Measurements from ENCODE around the gene RIMBP2.

RIMBP2 gene

GRCh38 chr12:130478786-130479185, 237.3 kb downstream of the RIMBP2 start:
- no peak for DNase-seq

DNA sequence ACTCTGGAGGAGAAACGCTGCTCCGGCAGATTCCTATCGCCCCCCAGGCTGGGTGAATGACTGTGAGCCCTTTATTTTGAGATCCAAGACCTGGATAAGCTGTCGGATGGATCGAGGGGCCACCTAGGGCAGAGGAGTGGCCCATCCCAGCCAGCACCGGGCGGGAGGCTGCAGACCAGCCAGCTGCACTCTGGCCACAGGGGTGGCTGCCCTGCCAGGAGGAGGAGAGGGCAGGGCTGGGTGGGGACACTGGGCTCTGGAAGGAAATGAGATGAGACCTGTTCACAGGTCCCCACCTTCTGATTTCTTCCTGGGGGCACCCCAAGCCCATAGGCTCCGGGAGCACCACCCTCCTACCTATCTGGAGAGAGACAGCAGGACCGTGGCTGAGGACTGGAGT, 238.4 kb downstream of the RIMBP2 start:
- DNase-seq, result no peak

DNA sequence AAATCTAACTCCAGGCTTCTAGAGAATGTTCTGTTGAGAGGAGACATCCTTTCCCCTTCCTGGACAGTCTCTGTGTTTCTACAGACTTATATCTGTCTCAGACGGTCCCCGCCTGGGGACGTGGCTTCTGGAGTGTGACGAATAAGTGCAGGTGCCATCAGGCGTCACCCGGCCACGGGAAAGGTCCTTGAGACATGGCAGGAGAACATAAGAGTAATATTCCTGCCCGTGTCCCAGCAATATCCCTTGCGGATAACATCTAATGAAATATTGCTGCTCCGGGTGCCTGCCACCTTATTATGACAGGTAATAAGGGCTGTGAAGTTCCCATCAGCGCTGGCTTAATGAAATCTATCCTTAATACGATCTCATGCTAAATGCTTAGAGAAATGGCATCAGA, 238.8 kb downstream of the RIMBP2 start:
- DNase-seq, result no peak

DNA sequence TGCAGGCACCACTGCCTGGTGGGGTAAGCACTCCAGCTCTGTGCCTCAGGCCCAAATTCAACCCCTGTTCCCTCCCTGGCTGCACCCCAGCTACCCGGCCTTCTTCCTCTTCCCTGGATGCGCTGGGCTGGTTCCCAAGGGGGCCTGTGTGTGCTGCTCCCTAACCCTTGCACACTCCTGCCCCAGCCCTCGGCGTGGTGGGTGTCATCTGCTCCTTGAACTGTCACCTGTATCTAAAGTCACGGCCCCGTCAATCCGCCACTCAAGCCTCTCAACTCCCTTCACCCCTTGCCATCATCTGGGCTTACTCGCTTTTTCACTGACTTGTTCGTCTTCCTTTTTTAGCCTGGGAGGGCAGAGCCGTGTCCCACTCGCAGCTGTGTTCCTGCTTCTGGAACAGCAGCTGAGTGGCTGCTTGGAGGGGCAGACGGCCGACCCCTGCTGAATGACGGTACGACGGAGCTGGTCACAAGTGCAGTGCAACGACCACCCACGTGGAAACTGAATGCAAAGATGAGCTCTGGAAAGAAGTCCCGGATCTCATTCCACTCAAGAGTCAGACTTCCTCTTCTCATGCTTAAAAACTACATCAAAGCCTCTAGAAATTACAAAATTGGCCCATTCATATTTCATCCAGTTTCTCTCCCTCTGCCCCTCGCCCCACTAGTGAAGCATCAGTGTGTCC, 239.5 kb downstream of the RIMBP2 start:
- DNase-seq, result no peak

- no peak for DNase-seq
These were observed 241.4 kb downstream of the RIMBP2 start for GRCh38 chr12:130474599-130475269.

GRCh38 chr12:130473266-130473665, 242.8 kb downstream of the RIMBP2 start:
- DNase-seq, result no peak

- DNase-seq, result no peak
These were observed 245.1 kb downstream of the RIMBP2 start for GRCh38 chr12:130470969-130471368.

DNA sequence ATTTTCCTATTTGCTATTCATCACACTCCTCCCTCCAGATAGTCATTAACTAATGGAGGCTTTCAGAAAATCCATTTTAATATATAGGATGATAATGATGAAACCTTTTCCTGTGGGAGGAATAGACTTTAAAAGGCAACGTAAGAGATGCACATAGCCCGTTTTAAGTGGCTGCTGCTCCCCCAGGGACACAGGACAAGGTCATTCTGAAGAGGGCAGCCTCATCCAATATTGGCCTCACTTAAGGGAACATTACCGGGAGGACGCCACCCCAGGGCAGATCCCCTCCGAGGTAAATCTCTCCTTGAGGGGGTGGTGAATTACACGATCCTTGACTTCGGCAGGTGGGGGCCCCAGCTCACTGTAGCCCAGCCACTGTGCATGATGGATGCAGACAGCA, 246.5 kb downstream of the RIMBP2 start:
- no peak for DNase-seq

DNA sequence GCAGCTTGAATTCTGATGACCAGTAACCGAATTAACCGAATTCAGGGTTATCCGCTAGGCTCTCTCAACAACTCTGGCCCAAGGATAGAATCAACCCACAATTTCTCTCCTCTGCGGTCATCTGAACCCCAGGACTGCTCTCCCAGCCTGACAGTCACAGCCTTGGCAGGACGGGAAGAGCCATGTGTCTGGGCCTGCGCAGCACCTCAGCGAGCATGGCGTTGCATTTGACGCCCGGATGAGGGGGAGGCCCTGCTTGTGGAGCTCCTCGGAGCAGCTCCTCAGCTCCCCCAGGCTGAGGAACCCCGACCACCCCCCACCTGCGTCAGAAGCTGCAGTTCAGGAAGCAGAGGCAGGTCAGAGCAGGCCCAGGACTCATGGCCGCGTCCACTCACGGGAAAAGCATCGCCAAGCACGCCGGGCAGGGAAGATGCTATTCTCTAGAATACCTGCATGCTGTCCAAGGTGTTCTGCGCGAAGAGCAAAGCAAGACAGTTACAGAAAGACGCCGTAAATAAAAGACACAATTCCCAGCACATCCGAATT, 247.3 kb downstream of the RIMBP2 start:
- DNase-seq, result no peak

DNA sequence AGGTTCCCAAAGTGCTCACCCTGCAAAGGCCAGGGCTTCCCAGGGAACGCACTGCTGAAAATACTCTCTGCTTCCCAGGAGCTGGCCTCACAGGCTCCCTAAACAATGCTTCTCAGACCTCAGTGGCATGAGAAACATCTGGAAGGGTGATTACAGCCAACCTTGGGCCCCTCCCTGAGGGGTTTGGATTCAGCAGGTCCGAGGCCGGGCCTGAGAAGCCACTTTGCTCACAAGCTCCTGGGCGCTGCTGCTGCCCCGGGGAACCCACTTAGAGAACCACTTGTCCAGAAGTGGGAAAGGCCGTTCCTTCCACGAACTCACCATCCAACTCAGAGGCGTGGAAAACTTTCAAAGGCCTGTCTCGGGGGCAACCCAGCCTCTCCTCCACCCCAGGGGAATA, 247.9 kb downstream of the RIMBP2 start:
- DNase-seq, result no peak

DNA sequence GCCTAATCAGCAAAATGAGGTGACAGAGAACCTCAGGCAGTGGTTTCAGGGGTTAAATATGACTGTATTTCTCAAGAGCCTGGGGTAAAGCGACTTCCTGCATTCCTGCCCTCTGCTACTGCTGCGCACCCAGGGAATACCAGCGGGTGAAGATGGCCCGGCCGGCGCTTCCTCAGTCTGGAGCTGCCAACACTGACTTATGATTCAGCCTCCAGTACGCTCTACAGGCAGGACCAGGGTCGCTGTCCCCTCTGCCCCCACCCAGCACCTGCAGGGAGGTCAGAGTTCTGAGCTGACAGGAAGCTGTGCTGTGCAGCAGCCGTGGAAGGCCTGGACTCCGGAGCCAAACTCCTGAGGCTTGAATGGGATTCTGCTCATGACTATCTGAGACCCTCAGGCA, 250.5 kb downstream of the RIMBP2 start:
- no peak for DNase-seq

GRCh38 chr12:130465046-130465445, 251.1 kb downstream of the RIMBP2 start:
- no peak for DNase-seq

DNA sequence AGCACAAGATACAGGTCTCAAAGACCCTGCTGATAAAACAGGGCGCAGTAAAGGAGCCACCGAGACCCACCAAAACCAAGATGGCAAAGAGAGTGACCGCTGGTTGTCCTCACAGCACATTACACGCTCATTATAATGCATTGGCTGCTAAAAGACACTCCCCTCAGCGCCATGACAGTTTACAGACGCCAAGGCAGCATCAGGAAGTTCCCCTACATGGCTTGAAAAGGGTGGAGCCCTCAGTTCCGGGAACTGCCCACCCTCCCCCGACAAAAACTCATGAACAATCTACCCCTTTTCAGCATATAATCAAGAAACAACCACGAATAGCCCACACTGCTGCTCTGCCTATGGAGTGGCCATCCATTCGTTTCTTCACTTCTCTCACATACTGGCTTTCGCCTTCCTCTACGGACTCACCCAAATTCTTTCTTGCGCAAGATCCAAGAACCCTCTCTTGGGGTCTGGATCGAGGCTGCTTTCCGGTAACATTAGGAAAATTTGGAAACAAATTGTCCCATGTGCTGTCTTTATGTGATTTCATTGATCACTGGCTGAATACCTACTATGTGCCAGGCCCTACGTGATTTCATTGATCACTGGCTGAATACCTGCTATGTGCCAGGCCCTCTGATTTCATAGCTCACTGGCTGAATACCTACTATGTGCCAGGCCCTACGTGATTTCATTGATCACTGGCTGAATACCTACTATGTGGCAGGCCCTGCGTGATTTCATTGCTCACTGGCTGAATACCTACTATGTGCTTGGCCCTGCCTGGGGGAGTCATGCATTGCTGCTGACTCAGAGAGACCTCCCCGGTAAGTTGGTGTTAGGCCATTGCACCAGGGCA, 252.1 kb downstream of the RIMBP2 start:
- no peak for DNase-seq

DNA sequence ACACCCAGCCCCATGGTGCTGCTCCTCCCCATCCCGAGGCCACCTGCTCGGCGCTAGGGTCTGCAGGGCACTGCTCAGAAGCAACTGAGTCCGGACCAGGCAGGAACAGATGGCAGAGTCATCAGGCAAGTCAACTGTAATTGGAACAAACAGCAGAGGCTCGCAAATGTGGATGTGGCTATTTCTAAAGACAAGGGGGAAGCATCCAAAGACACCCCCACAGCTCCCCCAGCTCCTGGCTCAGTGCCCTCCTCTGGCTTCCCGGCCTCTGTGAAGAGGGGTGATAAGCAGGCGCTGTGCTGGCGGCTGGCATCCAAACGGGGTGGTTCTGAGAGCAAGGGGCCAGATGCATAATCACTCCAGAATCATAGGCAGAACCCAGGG, 252.8 kb downstream of the RIMBP2 start:
- no peak for DNase-seq

GRCh38 chr12:130462558-130463274, 253.4 kb downstream of the RIMBP2 start:
- DNase-seq, result no peak

DNA sequence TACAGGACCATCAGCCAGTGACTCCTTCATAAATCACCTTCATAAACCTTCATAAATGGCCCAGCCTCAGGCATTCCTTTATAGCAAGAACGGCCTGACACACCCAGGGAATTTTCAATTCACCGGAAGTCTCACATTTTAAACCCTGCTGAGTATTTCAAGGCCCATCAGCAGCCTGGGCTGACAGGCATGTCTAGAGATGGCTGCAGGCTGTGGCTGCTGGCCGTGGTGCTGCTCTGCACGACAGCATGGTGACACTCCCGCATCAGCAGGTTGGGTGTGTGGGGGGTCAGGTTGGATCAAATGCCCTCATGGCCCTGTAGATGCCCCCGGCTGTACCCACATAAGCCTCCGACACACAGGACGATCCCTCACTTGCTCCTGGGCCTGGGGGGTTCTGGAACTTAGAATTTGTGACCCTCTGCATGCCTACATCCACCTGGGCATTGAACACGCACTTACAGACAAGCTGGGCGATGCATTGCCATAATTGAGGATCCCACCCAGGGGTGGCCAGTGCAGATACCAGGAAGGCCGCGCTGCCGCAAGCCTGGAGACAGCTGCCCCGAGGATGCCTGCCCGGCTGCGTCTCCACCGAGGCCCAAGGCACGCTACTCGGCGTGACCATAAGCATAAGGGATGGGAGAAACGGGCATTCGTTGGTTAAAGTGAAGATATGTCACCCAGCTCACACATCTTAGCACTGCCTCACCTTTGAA, 254.1 kb downstream of the RIMBP2 start:
- DNase-seq, result no peak

- no peak for DNase-seq
These were observed 254.7 kb downstream of the RIMBP2 start for GRCh38 chr12:130461447-130461815.

DNA sequence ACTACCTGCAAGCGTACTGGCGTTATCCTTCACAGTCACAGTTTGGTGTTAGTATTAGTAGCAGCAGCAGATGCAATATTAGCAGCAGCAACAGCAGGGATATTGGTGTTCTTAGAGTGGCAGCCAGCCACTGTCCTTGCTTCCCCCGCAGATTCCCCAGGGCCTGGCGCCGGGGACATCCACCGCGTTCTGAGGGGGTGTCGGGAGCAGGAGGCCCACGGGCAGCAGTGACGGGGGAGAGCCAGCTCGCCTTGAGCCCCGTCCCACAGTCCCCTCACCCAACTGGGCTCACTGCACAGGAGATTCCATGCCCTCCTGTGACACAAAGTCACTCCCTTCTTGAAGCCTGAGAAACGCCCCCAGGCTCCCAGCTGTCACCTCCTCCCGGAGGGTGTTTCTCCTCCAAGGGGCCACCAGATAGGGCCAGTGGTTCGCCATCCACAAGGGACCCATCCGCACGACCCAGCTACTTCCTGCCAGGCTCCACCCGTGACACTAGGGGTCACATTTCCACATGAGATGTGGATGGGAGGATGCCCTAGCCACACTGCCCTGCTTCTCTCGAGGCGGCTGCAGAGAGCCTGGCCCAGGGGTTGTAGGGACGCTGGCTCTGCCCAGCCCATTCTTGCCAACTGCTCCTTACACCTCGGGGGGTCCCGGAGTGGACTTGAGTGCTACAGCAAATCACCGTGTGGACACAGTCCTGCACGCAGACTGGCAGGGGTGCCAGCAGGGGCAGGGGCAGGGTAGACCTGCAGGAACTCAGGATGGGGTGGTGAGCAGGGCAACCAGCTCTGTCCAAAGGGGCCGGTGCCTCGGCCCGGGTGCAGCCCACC, 255.3 kb downstream of the RIMBP2 start:
- no peak for DNase-seq

GRCh38 chr12:130459916-130460315, 256.2 kb downstream of the RIMBP2 start:
- DNase-seq, result no peak

DNA sequence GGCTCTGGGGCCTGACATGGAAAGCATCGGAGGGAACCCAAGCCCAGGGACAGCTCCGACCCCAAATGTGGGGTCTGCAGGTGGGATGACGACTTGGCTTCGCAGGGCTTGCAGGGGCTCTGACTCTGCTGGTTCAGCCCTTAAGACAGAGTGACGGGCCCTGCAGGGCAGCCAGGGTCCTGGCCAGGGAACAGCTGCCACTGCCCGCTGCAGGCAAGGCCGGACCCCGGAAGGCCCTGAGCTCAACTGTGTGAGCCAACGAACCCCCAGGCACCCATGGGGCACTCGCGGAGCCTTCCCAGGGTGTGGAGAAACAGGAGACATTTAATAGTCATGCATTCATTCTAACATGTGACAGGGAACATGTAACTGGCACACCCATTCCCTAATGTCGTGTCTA, 257.8 kb downstream of the RIMBP2 start:
- DNase-seq, result no peak

GRCh38 chr12:130457215-130457614, 258.9 kb downstream of the RIMBP2 start:
- DNase-seq, result no peak
